GM18511 (cell line): ENCODE measurements around the gene PLIN5.
"Not testable (repeated sequence)": the region's sequence is repeated elsewhere in the genome, so short reads cannot be mapped to it uniquely, and the experiment has no call there.

Experiments used
- ATAC-seq: cut with Tn5 transposase; IDR thresholded peaks from one replicate; pipeline ENCODE4 v1.9.1; 2021; ENCODE audit warnings: mild to moderate bottlenecking, moderate library complexity; ENCODE audit not compliant: unreplicated experiment

PLIN5 gene

DNA sequence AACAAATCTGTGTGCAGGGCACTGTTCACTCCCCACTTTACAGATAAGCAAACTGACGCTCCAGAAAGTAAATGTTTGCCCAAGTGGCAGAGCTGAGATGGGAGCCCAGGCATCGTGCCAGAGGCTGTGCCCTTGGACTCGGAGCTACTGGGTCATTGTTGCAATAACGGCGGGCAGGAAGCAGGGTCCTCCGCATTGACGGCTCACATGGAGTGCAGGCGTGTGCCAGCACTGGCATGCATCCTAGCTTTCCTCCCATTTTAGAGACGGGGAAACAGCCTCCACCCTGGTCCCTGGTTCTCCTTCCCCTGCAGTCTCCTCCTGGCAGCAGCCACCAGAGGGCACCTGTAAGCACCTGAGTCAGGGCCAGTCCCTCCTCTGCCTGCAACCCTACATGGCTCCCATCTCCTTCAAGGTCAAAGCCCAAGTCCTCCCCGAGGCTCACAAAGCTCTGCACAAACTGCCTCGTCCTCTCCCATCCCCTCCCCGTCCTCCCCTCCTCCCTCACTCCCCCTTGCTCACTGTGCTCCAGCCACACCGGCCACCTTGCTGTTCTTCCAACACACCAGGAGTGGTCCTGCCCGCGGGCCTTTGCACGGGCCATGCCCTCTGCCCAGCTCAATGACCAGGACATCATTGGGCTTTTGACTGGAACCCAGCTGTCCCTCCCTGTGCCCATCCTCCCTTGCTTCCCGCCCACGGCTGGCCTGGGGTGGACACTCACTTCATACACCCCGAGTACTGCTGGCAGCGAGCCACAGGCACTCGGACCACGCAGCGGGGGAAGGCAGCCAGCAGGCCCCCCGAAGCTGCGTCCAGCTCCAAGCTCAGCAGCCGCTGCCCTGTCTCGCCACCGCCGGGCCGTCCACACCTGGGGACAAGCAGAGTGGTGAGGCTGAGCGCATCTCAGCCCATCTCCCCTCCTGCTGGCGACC is 12.5 kb upstream of the PLIN5 start:
- ATAC-seq: no peak

DNA sequence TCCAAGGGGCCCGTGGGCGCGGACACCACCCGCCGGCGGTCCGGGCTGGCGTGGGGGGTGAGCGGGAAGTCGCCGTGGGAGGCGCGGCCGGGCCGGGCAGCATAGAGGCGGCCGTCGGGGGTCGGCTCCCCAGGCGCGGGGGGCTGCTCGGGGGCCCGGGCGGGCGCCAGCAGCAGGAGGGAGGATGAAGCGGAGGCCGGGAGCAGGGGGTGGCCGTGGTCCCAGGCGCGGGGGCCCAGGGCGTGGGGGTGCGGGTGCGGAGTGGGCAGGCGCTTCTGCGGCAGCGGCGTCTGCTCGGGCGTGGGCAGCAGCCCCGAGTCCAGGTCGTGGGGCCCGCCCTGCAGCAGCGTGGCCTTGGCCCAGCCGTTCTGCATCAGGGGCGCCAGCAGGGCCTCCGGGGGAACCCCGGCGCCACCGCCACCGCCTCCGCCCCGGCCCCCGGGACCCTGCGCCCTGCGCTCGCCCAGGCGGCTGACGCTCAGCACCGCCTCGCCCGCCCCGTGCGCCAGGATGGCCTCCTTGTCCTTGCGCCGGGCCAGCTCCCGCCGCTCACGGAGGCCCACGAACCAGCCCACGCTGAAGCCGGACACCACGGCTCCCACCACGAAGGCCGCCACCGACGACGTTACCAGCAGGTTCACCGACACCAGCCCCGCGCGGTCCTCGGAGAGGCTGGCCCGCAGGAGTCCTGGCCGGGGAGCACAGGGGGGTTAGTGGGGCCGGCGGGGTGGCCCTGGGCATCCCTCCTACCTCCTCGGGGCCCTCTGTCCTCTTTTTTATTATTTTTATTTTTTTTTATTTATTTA is 9.0 kb upstream of the PLIN5 start:
- no peak for ATAC-seq

GRCh38 chr19:4542896-4543841 is 8.1 kb upstream of the PLIN5 start:
- ATAC-seq: no peak

DNA sequence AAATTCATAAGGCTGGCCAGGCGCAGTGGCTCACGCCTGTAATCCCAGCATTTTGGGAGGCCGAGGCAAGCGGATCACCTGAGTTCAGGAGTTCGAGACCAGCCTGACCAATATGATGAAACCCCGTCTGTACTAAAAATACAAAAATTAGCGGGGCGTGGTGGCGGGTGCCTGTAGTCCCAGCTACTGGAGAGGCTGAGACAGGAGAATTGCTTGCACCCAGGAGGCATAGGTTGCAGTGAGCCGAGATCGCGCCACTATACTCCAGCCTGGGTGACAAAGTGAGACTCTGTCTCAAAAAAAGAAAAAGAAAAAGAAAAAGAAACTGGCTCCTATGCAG is 6.8 kb upstream of the PLIN5 start:
- ATAC-seq: not testable (repeated sequence)

GRCh38 chr19:4541114-4541805 is 6.2 kb upstream of the PLIN5 start:
- no peak for ATAC-seq

- no peak for ATAC-seq
Measured at GRCh38 chr19:4539693-4540581, 4.9 kb upstream of the PLIN5 start, which contains the start of gene LRG1. TSS of gene LRG1 (minus strand) at chr19:4540036. CDS start at chr19:4540013, 23 bp downstream.

DNA sequence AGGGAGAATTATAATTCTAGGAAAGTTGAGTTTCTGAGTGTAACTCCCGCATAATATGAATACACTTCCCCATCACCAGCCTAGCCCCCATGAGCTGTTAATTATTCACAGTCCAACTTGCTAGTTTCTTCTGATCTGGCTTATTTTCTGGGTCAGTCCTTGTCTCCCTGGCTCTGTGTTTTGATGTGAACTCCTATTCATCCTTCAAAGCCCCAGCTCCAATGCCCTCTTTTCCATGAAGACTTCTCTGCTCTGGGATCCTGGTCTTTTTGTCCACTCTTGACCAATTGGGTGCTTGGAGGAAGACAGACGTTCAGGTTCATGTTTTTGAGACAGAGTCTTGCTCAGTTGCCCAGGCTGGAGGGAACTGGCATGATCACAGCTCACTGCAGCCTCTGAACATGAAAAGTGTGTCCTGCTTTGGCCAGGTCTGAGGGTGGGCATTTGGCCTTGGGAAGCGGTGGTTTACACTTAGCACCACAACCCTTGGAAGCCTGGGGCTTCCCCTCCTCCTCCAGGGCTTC is 4.2 kb upstream of the PLIN5 start:
- ATAC-seq: no peak

GRCh38 chr19:4538601-4538954 is 3.6 kb upstream of the PLIN5 start:
- ATAC-seq: no peak

DNA sequence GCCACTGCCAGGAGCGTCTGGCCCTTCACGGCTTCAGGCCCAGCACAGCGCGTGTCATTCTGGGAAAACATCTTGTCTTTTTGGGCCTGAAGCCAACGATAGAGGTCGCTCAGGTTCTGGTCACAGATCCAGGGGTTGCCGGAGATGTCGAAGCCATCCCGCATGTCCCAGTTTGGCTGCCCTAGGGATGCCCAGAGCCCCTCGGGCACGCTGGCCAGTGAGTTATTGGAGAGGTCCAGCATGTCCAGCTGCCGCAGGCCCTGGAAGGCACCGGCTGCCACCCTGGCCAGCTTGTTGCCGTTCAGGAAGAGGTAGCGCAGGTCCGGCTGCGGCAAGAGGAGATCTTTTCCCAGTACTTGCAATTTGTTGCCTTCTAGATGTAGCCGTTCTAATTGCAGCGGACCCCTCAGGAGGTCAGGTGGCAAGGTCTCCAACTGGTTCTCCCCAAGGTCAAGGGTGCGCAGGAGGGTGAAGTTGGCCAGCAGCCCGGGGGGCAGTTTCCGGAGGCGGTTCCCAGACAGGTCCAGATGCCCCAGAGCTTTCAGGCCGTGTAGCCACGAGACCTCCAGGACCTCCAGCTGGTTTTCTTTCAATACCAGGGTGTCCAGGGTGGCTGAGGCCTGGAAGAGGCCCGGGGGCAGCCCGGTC is 3.1 kb upstream of the PLIN5 start:
- no peak for ATAC-seq

DNA sequence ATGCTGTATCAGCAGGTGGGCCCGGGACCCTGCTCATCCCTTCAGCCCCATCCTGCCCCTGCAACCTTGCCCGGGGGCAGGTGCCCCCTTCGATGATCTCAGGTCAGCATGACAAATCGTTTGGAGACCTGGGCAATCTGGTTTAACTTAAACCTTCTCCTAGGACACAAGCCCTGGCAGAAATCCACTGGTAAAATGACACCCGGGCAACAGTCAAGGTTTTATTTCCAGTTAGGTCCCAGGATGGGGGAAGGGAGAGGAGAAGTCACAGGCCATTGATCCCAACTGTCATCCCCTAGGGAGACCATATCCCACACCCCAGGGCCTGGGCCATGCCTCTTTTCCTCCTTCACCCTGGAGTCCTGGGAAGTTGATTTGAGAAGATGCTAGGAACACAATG is 1.8 kb upstream of the PLIN5 start:
- ATAC-seq: no peak

DNA sequence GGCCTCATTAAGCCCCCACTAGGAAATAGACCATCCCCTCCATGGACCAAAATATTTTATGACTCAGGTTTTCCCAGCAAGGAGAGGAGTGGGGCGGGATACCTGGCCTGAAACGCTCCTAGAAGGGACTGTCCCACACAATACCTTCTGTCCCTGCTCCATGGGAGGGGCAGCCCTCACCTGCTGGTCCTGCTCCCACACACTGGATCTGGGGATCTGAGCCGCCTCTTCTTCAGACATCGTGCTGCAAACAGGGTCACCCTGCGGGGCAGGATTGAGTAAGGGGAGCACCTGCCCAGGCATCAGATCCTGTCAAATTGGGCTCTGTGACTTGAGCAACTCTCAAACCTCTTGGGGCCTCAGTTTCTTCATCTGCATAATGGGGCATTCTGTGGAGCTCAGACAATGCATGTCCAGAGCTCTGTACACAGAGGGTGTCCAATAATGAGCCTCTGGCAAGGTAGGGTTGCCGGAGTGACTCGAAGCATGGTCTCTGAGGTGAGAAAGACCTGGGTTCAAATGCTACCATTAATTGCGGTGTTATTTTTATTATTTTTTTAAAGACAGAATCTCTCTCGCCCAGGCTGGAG is 1.1 kb downstream of the PLIN5 start:
- ATAC-seq: no peak

DNA sequence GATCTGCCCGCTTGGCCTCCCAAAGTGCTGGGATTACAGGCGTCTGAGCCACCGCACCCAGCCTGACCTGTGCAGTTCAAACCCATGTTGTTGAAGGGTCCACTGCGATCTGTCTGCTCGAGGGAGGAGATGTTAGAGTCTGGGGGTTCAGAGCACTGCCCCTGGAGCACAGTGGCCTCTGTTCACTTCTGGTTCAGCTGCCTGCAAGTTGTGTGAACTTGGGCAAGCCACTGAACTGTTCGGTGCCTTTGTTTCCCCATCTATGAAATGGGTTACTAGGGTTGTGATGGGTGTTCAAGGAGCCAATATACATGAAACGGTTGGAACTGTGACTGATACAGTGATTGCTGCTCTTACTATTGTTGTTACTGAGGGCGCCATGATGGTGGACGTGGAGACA is 1.7 kb downstream of the PLIN5 start:
- no peak for ATAC-seq

- no peak for ATAC-seq
Measured at GRCh38 chr19:4531562-4532165, 3.4 kb downstream of the PLIN5 start.

DNA sequence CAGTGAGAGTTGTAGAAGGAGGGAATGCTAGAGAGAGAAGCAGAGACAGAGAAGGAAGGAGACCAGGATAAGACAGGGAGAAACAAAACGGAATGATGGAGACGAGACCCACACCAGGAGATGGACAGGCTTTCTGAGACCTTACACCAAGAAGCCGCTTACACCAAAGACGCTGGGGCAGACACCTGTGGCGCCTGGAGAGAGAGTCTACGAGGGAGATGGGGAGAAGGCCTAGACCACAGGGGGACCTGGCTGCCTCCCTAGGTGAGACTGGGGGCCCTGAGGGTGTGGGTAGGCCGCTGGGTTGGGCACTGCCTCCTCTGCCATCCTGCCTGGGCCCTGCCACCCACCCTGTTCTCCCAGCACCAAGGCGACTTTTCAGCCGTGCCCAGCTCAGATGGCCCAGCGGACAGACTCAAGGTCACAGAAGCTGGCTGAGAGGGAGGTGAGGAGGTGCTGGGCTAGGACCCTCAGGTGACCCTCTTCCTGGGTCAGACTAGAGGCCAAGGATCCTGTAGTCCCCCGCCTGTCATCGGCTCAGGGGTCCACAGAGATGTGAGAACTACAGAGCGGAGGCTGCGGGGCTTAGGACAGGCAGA is 5.0 kb downstream of the PLIN5 start:
- no peak for ATAC-seq

GRCh38 chr19:4528843-4529242 is 6.2 kb downstream of the PLIN5 start:
- no peak for ATAC-seq

DNA sequence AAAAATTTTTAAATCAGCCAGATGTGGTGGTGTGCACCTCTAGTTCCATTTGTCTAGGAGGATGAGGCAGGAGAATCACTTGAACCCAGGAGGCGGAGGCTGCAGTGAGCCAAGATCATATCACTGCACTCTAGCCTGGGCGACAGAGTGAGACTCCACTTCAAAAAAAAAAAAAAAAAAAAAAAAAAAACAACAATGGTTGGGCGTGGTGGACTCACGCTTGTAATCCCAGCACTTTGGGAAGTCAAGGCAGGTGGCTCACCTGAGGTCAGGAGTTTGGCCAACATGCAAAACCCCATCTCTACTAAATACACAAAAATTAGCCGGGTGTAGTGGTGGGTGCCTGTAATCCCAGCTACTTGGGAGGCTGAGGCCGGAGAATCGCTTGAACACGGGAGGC is 7.6 kb downstream of the PLIN5 start:
- ATAC-seq: not testable (repeated sequence)

- ATAC-seq: no peak
Measured at GRCh38 chr19:4525563-4526002, 9.4 kb downstream of the PLIN5 start.
